ENCODE data around the gene KLK4.
"Not testable (repeated sequence)": the region's sequence is repeated elsewhere in the genome, so short reads cannot be mapped to it uniquely, and the experiment has no call there.

KLK4 gene

GRCh38 chr19:50898018-50898417, 13.2 kb downstream of the KLK4 start:
- Histone ChIP-seq H3K27me3 (ENCODE audit: insufficient read depth, low read depth) (no peaks in the 10 kb centered on the region; the same call in 1 of the 2 replicates), H3K36me3 (ENCODE audit: insufficient read depth) (no peaks in the 10 kb centered on the region), H3K27ac (no peak overlapping the region), H3K4me2 (no peak overlapping the region), H3K9ac (no peak overlapping the region), H3K79me2 (ENCODE audit: insufficient read depth, low read depth) (no peaks in the 10 kb centered on the region), H2AFZ (ENCODE audit: low read depth) (no peak overlapping the region), H3K4me3 (IDR thresholded peaks at IDR 0.05; ENCODE audit: insufficient read depth, low read depth, low read length) (no peak overlapping the region), H3K4me1 (ENCODE audit: low read depth, poor library complexity, severe bottlenecking) (no peaks in the 10 kb centered on the region), H4K20me1 (ENCODE audit: insufficient read depth) (no peaks in the 10 kb centered on the region)
- no peak for TF ChIP-seq CTCF (conservative IDR thresholded peaks at IDR 0.05; ENCODE audit: low read depth, low read length)

- TF ChIP-seq CTCF (conservative IDR thresholded peaks at IDR 0.05; ENCODE audit: low read depth, low read length), result no peak
- Histone ChIP-seq H3K9ac (no peak overlapping the region), H3K4me2 (no peak overlapping the region), H4K20me1 (ENCODE audit: insufficient read depth) (no peaks in the 10 kb centered on the region), H3K79me2 (ENCODE audit: insufficient read depth, low read depth) (no peaks in the 10 kb centered on the region), H3K4me1 (ENCODE audit: low read depth, poor library complexity, severe bottlenecking) (no peaks in the 10 kb centered on the region), H3K4me3 (IDR thresholded peaks at IDR 0.05; ENCODE audit: insufficient read depth, low read depth, low read length) (no peak overlapping the region), H2AFZ (ENCODE audit: low read depth) (no peak overlapping the region), H3K27ac (no peak overlapping the region), H3K27me3 (ENCODE audit: insufficient read depth, low read depth) (no peaks in the 10 kb centered on the region; the same call in 1 of the 2 replicates), H3K36me3 (ENCODE audit: insufficient read depth) (no peaks in the 10 kb centered on the region)
Observed at GRCh38 chr19:50897612-50898011, 13.6 kb downstream of the KLK4 start.

GRCh38 chr19:50897191-50897607, 14.0 kb downstream of the KLK4 start:
- Histone ChIP-seq H3K36me3 (ENCODE audit: insufficient read depth) (no peaks in the 10 kb centered on the region), H3K9ac (no peak overlapping the region), H3K4me2 (no peak overlapping the region), H3K27me3 (ENCODE audit: insufficient read depth, low read depth) (no peaks in the 10 kb centered on the region; the same call in 1 of the 2 replicates), H3K27ac (no peak overlapping the region), H2AFZ (ENCODE audit: low read depth) (no peak overlapping the region), H3K4me1 (ENCODE audit: low read depth, poor library complexity, severe bottlenecking) (no peaks in the 10 kb centered on the region), H3K4me3 (IDR thresholded peaks at IDR 0.05; ENCODE audit: insufficient read depth, low read depth, low read length) (no peak overlapping the region), H4K20me1 (ENCODE audit: insufficient read depth) (no peaks in the 10 kb centered on the region), H3K79me2 (ENCODE audit: insufficient read depth, low read depth) (no peaks in the 10 kb centered on the region)
- TF ChIP-seq CTCF (conservative IDR thresholded peaks at IDR 0.05; ENCODE audit: low read depth, low read length), result no peak

GRCh38 chr19:50896591-50897190, 14.5 kb downstream of the KLK4 start:
- no peaks in the 10 kb centered on the region for H3K36me3 ChIP-seq (ENCODE audit: insufficient read depth)
- H4K20me1 ChIP-seq (ENCODE audit: insufficient read depth), result no peaks in the 10 kb centered on the region
- no peak overlapping the region for H2AFZ ChIP-seq (ENCODE audit: low read depth)
- H3K4me1 ChIP-seq (ENCODE audit: low read depth, poor library complexity, severe bottlenecking), result no peaks in the 10 kb centered on the region
- no peak overlapping the region for H3K4me2 ChIP-seq
- H3K4me3 ChIP-seq (IDR thresholded peaks at IDR 0.05; ENCODE audit: insufficient read depth, low read depth, low read length), result no peak overlapping the region
- no peaks in the 10 kb centered on the region for H3K79me2 ChIP-seq (ENCODE audit: insufficient read depth, low read depth)
- TF ChIP-seq CTCF (conservative IDR thresholded peaks at IDR 0.05; ENCODE audit: low read depth, low read length), result no peak
- no peak overlapping the region for H3K27ac ChIP-seq
- no peaks in the 10 kb centered on the region; the same call in 1 of the 2 replicates for H3K27me3 ChIP-seq (ENCODE audit: insufficient read depth, low read depth)
- H3K9ac ChIP-seq, result no peak overlapping the region

- H3K27me3 ChIP-seq (ENCODE audit: insufficient read depth, low read depth); H3K27ac ChIP-seq; H3K4me3 ChIP-seq (IDR thresholded peaks at IDR 0.05; ENCODE audit: insufficient read depth, low read depth, low read length); H3K4me1 ChIP-seq (ENCODE audit: low read depth, poor library complexity, severe bottlenecking); H3K36me3 ChIP-seq (ENCODE audit: insufficient read depth); H3K4me2 ChIP-seq; H2AFZ ChIP-seq (ENCODE audit: low read depth); H3K79me2 ChIP-seq (ENCODE audit: insufficient read depth, low read depth); H4K20me1 ChIP-seq (ENCODE audit: insufficient read depth); H3K9ac ChIP-seq: not testable (repeated sequence)
Observed at GRCh38 chr19:50896089-50896590, 15.1 kb downstream of the KLK4 start.
